Brain microvascular endothelial cell (primary cell): ENCODE data around the gene RASSF10.

Experiments
- DNase-seq: peaks from one replicate; pipeline ENCODE4 v3.0.0-alpha.2; 2020
- H3K27ac ChIP-seq: fragments of 250-450 bp; sonication (Bioruptor Pico); 2 replicates; pipeline ENCODE4 v1.5.1; 2020; ENCODE audit warnings: mild to moderate bottlenecking, moderate library complexity
- H3K27me3 ChIP-seq: fragments of 250-450 bp; sonication (Bioruptor Pico); replicated peaks from 2 replicates; pipeline ENCODE4 v1.5.1; 2020; ENCODE audit warnings: mild to moderate bottlenecking
- H3K36me3 ChIP-seq: fragments of 250-450 bp; sonication (Bioruptor Pico); replicated peaks from 2 replicates; pipeline ENCODE4 v1.5.1; 2020; ENCODE audit warnings: mild to moderate bottlenecking
- H3K4me3 ChIP-seq: 2 replicates; pipeline ENCODE4 v1.5.1; 2011; ENCODE audit warnings: low read depth, mild to moderate bottlenecking, control low read depth, low read length, moderate library complexity
- CTCF ChIP-seq: IDR thresholded peaks from 2 replicates; pipeline ENCODE4 v1.5.1; 2011; ENCODE audit warnings: low read depth, mild to moderate bottlenecking, moderate library complexity, low read length, control low read depth, inconsistent platforms; ENCODE audit errors: missing control alignments
- in situ Hi-C: cut with HindIII; loops from 2 replicates; pipeline ENCODE4 v1.10.0; 2017; ENCODE audit warnings: low sequenced_read_pairs, low pct_ligation_motif_present

Gene RASSF10

GRCh38 chr11:13052130-13052571 is 43.0 kb downstream of the RASSF10 start:
- TF ChIP-seq CTCF = no peak
- Histone ChIP-seq H3K27me3 (peaks cover 1% of the 10 kb centered on the region), H3K27ac (no peak overlapping the region), H3K36me3 (no peaks in the 10 kb centered on the region), H3K4me3 (no peak overlapping the region)
- no peak for DNase-seq
- in situ Hi-C loops = no loop called here

- no peak for TF ChIP-seq CTCF
- DNase-seq = no peak
- in situ Hi-C loops = no loop called here
Measured at GRCh38 chr11:13053255-13053917, 44.3 kb downstream of the RASSF10 start.

GRCh38 chr11:13054278-13054677 is 45.2 kb downstream of the RASSF10 start:
- no peak for DNase-seq
- no peak for TF ChIP-seq CTCF
- in situ Hi-C loops = no loop called here
- H3K4me3 ChIP-seq = no peak overlapping the region
- H3K36me3 ChIP-seq = no peaks in the 10 kb centered on the region
- peaks cover 1% of the 10 kb centered on the region for H3K27me3 ChIP-seq
- no peak overlapping the region for H3K27ac ChIP-seq

More at GRCh38 chr11:13053255-13053917, 44.3 kb downstream of the RASSF10 start:
- H3K27ac ChIP-seq = no peak overlapping the region
- peaks cover 1% of the 10 kb centered on the region for H3K27me3 ChIP-seq
- no peak overlapping the region for H3K4me3 ChIP-seq
- no peaks in the 10 kb centered on the region for H3K36me3 ChIP-seq

- Histone ChIP-seq H3K4me3 (no peak overlapping the region), H3K36me3 (no peaks in the 10 kb centered on the region), H3K27me3 (peaks cover 1% of the 10 kb centered on the region), H3K27ac (no peak overlapping the region)
- in situ Hi-C loops = no loop called here
- no peak for TF ChIP-seq CTCF
- DNase-seq = no peak
Measured at GRCh38 chr11:13055200-13055599, 46.1 kb downstream of the RASSF10 start.

- Histone ChIP-seq H3K27me3 (peaks cover 6% of the 10 kb centered on the region), H3K36me3 (no peaks in the 10 kb centered on the region), H3K27ac (no peak overlapping the region), H3K4me3 (no peak overlapping the region)
- TF ChIP-seq CTCF = no peak
- in situ Hi-C loops = no loop called here
- DNase-seq = no peak
Measured at GRCh38 chr11:13061294-13061990, 52.3 kb downstream of the RASSF10 start.
